Posterior cingulate gyrus (tissue), 11 donors: ENCODE data around the gene SNTG2.

ENCODE experiments used
- DNase-seq, 10 donors: peaks; one replicate each; pipeline versions ENCODE4 v3.0.0 to v3.0.0-alpha.2; 2020 to 2021; ENCODE audit warnings: mixed read lengths in 3 of 10
- intact Hi-C: fragments of 100-400 bp; cut with DNase I; formaldehyde crosslinking; loops from one replicate; pipeline ENCODE4 v1.15.1; 2023

SNTG2 gene

GRCh38 chr2:1039549-1039948 lies 88.9 kb downstream of the SNTG2 start:
- DNase-seq: no peak
- intact Hi-C loops: no loop called here

GRCh38 chr2:1041012-1041805 lies 90.6 kb downstream of the SNTG2 start:
- intact Hi-C loops: no loop called here
- DNase-seq: no peak

GRCh38 chr2:1045109-1045508 lies 94.5 kb downstream of the SNTG2 start:
- intact Hi-C loops: no loop called here
- DNase-seq: no peak

- intact Hi-C loops: no loop called here
- no peak for DNase-seq
Measured at GRCh38 chr2:1046067-1046466, 95.4 kb downstream of the SNTG2 start.

- intact Hi-C loops: no loop called here
- DNase-seq: no peak
Measured at GRCh38 chr2:1047485-1047884, 96.8 kb downstream of the SNTG2 start.

GRCh38 chr2:1049691-1050090 lies 99.0 kb downstream of the SNTG2 start:
- intact Hi-C loops: no loop called here

GRCh38 chr2:1051075-1051474 lies 100.4 kb downstream of the SNTG2 start:
- intact Hi-C loops: no loop called here

More at GRCh38 chr2:1049691-1050090, 99.0 kb downstream of the SNTG2 start:
- DNase-seq: no peak

GRCh38 chr2:1052771-1053191 lies 102.1 kb downstream of the SNTG2 start:
- no peak for DNase-seq
- intact Hi-C loops: no loop called here

More at GRCh38 chr2:1051075-1051474, 100.4 kb downstream of the SNTG2 start:
- no peak for DNase-seq

GRCh38 chr2:1053786-1054185 lies 103.1 kb downstream of the SNTG2 start:
- intact Hi-C loops: no loop called here
- DNase-seq: peak in 1 of 10 donors; percentile 62

- no peak for DNase-seq
- intact Hi-C loops: no loop called here
Measured at GRCh38 chr2:1054399-1054798, 103.8 kb downstream of the SNTG2 start.

- intact Hi-C loops: no loop called here
- no peak for DNase-seq
Measured at GRCh38 chr2:1055014-1055595, 104.5 kb downstream of the SNTG2 start.

GRCh38 chr2:1060372-1060771 lies 109.7 kb downstream of the SNTG2 start:
- no peak for DNase-seq
- intact Hi-C loops: no loop called here

GRCh38 chr2:1060987-1061386 lies 110.3 kb downstream of the SNTG2 start:
- no peak for DNase-seq
- intact Hi-C loops: no loop called here

GRCh38 chr2:1068241-1068640 lies 117.6 kb downstream of the SNTG2 start:
- no peak for DNase-seq
- intact Hi-C loops: no loop called here

- intact Hi-C loops: no loop called here
- DNase-seq: no peak
Measured at GRCh38 chr2:1068822-1069221, 118.2 kb downstream of the SNTG2 start.

- intact Hi-C loops: no loop called here
- DNase-seq: no peak
Measured at GRCh38 chr2:1069847-1070246, 119.2 kb downstream of the SNTG2 start.

- no peak for DNase-seq
- intact Hi-C loops: no loop called here
Measured at GRCh38 chr2:1070601-1071000, 120.0 kb downstream of the SNTG2 start.

- DNase-seq: no peak
- intact Hi-C loops: no loop called here
Measured at GRCh38 chr2:1071650-1072049, 121.0 kb downstream of the SNTG2 start.

- intact Hi-C loops: no loop called here
Measured at GRCh38 chr2:1072250-1072649, 121.6 kb downstream of the SNTG2 start.

GRCh38 chr2:1077911-1078310 lies 127.3 kb downstream of the SNTG2 start:
- no peak for DNase-seq
- intact Hi-C loops: no loop called here

More at GRCh38 chr2:1072250-1072649, 121.6 kb downstream of the SNTG2 start:
- no peak for DNase-seq

GRCh38 chr2:1078326-1078725 lies 127.7 kb downstream of the SNTG2 start:
- DNase-seq: no peak
- intact Hi-C loops: no loop called here
